IMR-90 (cell line): ENCODE measurements around the gene RB1. TPM values are rescaled to one million over a fixed set of nuclear protein-coding genes. Genes with fewer than 3 reads are reported as not detected.

Source experiments
- ATAC-seq: fragments of 200-7000 bp; cut with Tn5 transposase; 2 replicates; pipeline ENCODE4 v1.9.1; 2020; ENCODE audit warnings: low read depth, mild to moderate bottlenecking, moderate library complexity
- BruUV-seq: library from RNA; stranded (reverse); fragments of 400-500 nt; replicated peaks from 2 replicates; lab custom pipeline; 2021; lab: Mats Ljungman, UMichigan
- CTCF ChIA-PET: fragments of 300-600 bp; formaldehyde crosslinking; extraction: SDS; loops from one replicate; lab custom pipeline; 2021; ENCODE audit warnings: antibody characterized with exemption; lab: Yijun Ruan, JAX
- POLR2A ChIA-PET: fragments of 300-600 bp; sonication (Branson Sonifier 250); formaldehyde crosslinking; loops from one replicate; lab custom pipeline; 2022; ENCODE audit warnings: antibody characterized with exemption; ENCODE audit not compliant: unreplicated experiment; lab: Charles Lee
- DNase-seq: peaks from one replicate; pipeline ENCODE4 v3.0.0; 2013
- H2AFZ ChIP-seq: replicated peaks from 2 replicates; pipeline ENCODE3; 2013; ENCODE audit warnings: low read length, mild to moderate bottlenecking; ENCODE audit not compliant: poor library complexity
- H2AK5ac ChIP-seq: 2 replicates; pipeline ENCODE4 v1.6.1; 2013; ENCODE audit warnings: low read depth, low read length, inconsistent platforms
- H2AK9ac ChIP-seq: replicated peaks from 2 replicates; pipeline ENCODE3; 2013; ENCODE audit warnings: mild to moderate bottlenecking, low read depth, low read length, moderate library complexity; ENCODE audit not compliant: poor library complexity
- H2BK120ac ChIP-seq: 2 replicates; pipeline ENCODE4 v1.6.1; 2013; ENCODE audit warnings: low read depth, low read length, inconsistent platforms
- H2BK15ac ChIP-seq: 3 replicates; pipeline ENCODE4 v1.6.1; 2013; ENCODE audit warnings: low read depth, low read length, inconsistent platforms
- H2BK20ac ChIP-seq: 2 replicates; pipeline ENCODE4 v1.6.1; 2013; ENCODE audit warnings: low read depth, mild to moderate bottlenecking, inconsistent platforms, low read length, moderate library complexity
- H2BK5ac ChIP-seq: 2 replicates; pipeline ENCODE4 v1.6.1; 2013; ENCODE audit warnings: mild to moderate bottlenecking, low read depth, low read length, inconsistent platforms; ENCODE audit not compliant: poor library complexity, severe bottlenecking
- H3K14ac ChIP-seq: replicated peaks from 2 replicates; pipeline ENCODE4 v1.6.1; 2013; ENCODE audit warnings: low read depth, low read length, inconsistent platforms
- H3K18ac ChIP-seq: 2 replicates; pipeline ENCODE4 v1.6.1; 2013; ENCODE audit warnings: low read depth, low read length, control low read depth
- H3K23ac ChIP-seq: 2 replicates; pipeline ENCODE4 v1.6.1; 2013; ENCODE audit warnings: low read depth, low read length, inconsistent platforms
- H3K27ac ChIP-seq: 2 replicates; pipeline ENCODE4 v1.5.1; 2013; ENCODE audit warnings: mild to moderate bottlenecking, control low read depth, low read length; ENCODE audit not compliant: insufficient read depth
- H3K27me3 ChIP-seq: 2 replicates; pipeline ENCODE4 v1.6.1; 2013; ENCODE audit warnings: low read length; ENCODE audit not compliant: control insufficient read depth, insufficient read depth
- H3K36me3 ChIP-seq: 2 replicates; pipeline ENCODE4 v1.6.1; 2013; ENCODE audit warnings: low read length, mixed read lengths; ENCODE audit not compliant: control insufficient read depth, insufficient read depth
- H3K4ac ChIP-seq: 2 replicates; pipeline ENCODE4 v1.6.1; 2013; ENCODE audit warnings: low read depth, low read length, inconsistent platforms
- H3K4me1 ChIP-seq: 2 replicates; pipeline ENCODE4 v1.6.1; 2013; ENCODE audit warnings: low read length, mixed read lengths; ENCODE audit not compliant: control insufficient read depth, insufficient read depth
- H3K4me2 ChIP-seq: 2 replicates; pipeline ENCODE4 v1.6.1; 2013; ENCODE audit warnings: low read depth, mild to moderate bottlenecking, control low read depth, low read length, moderate library complexity
- H3K4me3 ChIP-seq: 2 replicates; pipeline ENCODE4 v1.5.1; 2013; ENCODE audit warnings: low read depth, mild to moderate bottlenecking, control low read depth, low read length, moderate library complexity; ENCODE audit not compliant: insufficient read depth
- H3K56ac ChIP-seq: 2 replicates; pipeline ENCODE4 v1.6.1; 2013; ENCODE audit warnings: low read length, inconsistent platforms; ENCODE audit not compliant: insufficient read depth; ENCODE audit errors: extremely low read depth
- H3K79me1 ChIP-seq, 2 experiments: 2 replicates each; pipeline ENCODE4 v1.6.1; 2013; ENCODE audit warnings: low read length in 2 of 2, inconsistent platforms in 1 of 2, low read depth in 1 of 2
- H3K9ac ChIP-seq: 2 replicates; pipeline ENCODE4 v1.6.1; 2013; ENCODE audit warnings: low read depth, low read length, control low read depth
- H3K9me1 ChIP-seq: 2 replicates; pipeline ENCODE4 v1.6.1; 2013; ENCODE audit warnings: low read length, inconsistent platforms; ENCODE audit not compliant: insufficient read depth
- H3K9me3 ChIP-seq: 2 replicates; pipeline ENCODE4 v1.6.1; 2013; ENCODE audit warnings: low read length; ENCODE audit not compliant: control insufficient read depth, insufficient read depth
- H4K20me1 ChIP-seq: 2 replicates; pipeline ENCODE4 v1.6.1; 2013; ENCODE audit warnings: low read length, inconsistent platforms; ENCODE audit not compliant: insufficient read depth
- H4K5ac ChIP-seq: 2 replicates; pipeline ENCODE4 v1.6.1; 2013; ENCODE audit warnings: mild to moderate bottlenecking, low read depth, low read length, control low read depth
- H4K8ac ChIP-seq, 2 experiments: 2 replicates each; pipeline ENCODE4 v1.6.1; 2013; ENCODE audit warnings: low read depth in 2 of 2, low read length in 2 of 2, control low read depth in 1 of 2, inconsistent platforms in 1 of 2
- H4K91ac ChIP-seq: 2 replicates; pipeline ENCODE4 v1.6.1; 2013; ENCODE audit warnings: low read depth, low read length, inconsistent platforms; ENCODE audit not compliant: insufficient read depth
- FOS ChIP-seq: fragments of 150-350 bp; IDR thresholded peaks from 2 replicates; pipeline ENCODE4 v1.6.1; 2016; ENCODE audit warnings: low read depth, low read length
- MAFK ChIP-seq: IDR thresholded peaks from 2 replicates; pipeline ENCODE4 v1.6.1; 2012; ENCODE audit warnings: low read depth, low read length, improper control_type of control experiment
- RCOR1 ChIP-seq: IDR thresholded peaks from 2 replicates; pipeline ENCODE4 v1.6.1; 2012; ENCODE audit warnings: mild to moderate bottlenecking, low read length, improper control_type of control experiment; ENCODE audit not compliant: insufficient replicate concordance
- RFX5 ChIP-seq: IDR thresholded peaks from 2 replicates; pipeline ENCODE4 v1.8.0; 2012; ENCODE audit warnings: low read depth, mild to moderate bottlenecking, low read length, moderate library complexity
- dilution Hi-C: fragments of 300-500 bp; cut with HindIII; formaldehyde crosslinking; loops from one replicate; pipeline ENCODE4 v1.14.3; 2018; ENCODE audit warnings: low sequenced_read_pairs; ENCODE audit not compliant: unreplicated experiment
- in situ Hi-C: fragments of 300-500 bp; cut with MboI; formaldehyde crosslinking; loops from 3 replicates; pipeline ENCODE4 v1.14.3; 2019; ENCODE audit warnings: low sequenced_read_pairs, inconsistent platforms, mixed read lengths
- intact Hi-C: fragments of 100-400 bp; cut with micrococcal nuclease; formaldehyde crosslinking; loops from 2 replicates; pipeline ENCODE4 v1.10.0; 2022
- polyA plus RNA-seq, 3 experiments: library from polyadenylated mRNA; depleted of rRNA; stranded (reverse); fragments of >200 nt; gene quantifications; 2 replicates each; pipeline ENCODE4 v1.2.3, GENCODE V29; 2012; ENCODE audit warnings: low replicate concordance in 1 of 3
- total RNA-seq: library from RNA; depleted of rRNA; stranded (reverse); fragments of >200 nt; gene quantifications from 2 replicates; pipeline ENCODE4 v1.2.3, GENCODE V29; 2012
- TF ChIP-seq, protein P1 (sequence below): fragments of 150-350 bp; IDR thresholded peaks from 2 replicates; pipeline ENCODE4 v1.6.1; 2017; ENCODE audit warnings: mild to moderate bottlenecking, antibody characterized with exemption, low read length, low read depth
- TF ChIP-seq, protein P2 (sequence below): conservative IDR thresholded peaks from 2 replicates; pipeline ENCODE4 v1.5.1; 2012; ENCODE audit warnings: mild to moderate bottlenecking, low read depth, low read length, improper control_type of control experiment

Gene RB1
- total and polyA plus RNA-seq, 2 of the 4 experiments (the other 2 are of a cell fraction) = 11.4 to 15.4 TPM

DNA sequence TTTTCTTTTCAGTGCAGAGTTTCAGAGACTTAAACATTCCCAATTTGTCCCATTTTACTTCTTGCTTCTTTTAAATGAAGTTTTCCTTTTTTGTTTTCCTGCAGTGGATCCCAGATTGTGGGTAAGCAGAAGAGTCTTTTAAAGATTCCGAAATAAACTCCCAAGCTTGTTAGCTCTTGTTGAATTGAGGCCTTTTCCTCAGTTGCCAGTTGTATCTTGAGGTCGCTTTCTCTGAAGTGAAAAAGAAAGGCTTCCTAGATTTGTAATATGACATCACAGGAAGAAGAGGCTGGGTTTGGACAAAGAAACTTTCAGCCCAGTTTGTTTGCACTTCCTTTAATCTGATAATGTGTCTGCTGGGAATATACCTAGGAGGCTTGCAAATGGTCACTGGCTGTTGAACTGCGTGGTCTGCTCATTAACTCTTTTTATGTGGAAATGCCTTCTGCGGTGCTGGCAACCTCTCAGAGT, 109.4 kb downstream of the RB1 start, which contains the start of gene LPAR6 (continued):
- TF ChIP-seq, protein P1, sequence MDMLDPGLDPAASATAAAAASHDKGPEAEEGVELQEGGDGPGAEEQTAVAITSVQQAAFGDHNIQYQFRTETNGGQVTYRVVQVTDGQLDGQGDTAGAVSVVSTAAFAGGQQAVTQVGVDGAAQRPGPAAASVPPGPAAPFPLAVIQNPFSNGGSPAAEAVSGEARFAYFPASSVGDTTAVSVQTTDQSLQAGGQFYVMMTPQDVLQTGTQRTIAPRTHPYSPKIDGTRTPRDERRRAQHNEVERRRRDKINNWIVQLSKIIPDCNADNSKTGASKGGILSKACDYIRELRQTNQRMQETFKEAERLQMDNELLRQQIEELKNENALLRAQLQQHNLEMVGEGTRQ = no peak

DNA sequence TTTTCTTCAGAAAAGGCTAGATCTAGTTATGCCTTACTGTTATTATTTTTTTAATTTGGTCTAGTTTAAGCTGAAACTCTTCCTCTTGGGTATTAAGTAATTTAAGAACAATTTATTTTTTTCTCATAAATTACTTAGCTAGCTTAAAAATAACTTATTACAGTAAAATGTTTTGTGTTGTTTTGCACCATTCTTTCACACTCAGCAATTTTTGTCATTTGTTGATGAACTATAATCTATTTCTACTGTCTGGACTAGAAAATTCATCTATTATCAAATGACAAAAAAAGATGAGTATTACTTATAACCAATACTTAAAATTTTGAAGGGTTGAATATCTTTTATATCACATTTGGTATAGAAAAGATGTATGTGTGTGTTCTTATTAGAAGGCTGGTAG, 111.0 kb downstream of the RB1 start:
- BruUV-seq = no TSS peak
- H3K9me3 ChIP-seq = no peaks in the 10 kb centered on the region
- ChIA-PET POLR2A (no interaction called here), CTCF (no interaction called here)
- no peak overlapping the region for H3K4ac ChIP-seq
- no peak overlapping the region for H2AK9ac ChIP-seq
- no peak overlapping the region for H3K14ac ChIP-seq
- no peaks in the 10 kb centered on the region for H3K27me3 ChIP-seq
- no peak overlapping the region for H2BK5ac ChIP-seq
- no peaks in the 10 kb centered on the region for H4K20me1 ChIP-seq
- H3K79me1 ChIP-seq = peaks cover 0 to 8% of the 10 kb centered on the region in 2 experiments; a peak in 3 of 4 replicates
- peak; percentile 66 for TF ChIP-seq MAFK
- TF ChIP-seq FOS = no peak
- TF ChIP-seq, protein P2, sequence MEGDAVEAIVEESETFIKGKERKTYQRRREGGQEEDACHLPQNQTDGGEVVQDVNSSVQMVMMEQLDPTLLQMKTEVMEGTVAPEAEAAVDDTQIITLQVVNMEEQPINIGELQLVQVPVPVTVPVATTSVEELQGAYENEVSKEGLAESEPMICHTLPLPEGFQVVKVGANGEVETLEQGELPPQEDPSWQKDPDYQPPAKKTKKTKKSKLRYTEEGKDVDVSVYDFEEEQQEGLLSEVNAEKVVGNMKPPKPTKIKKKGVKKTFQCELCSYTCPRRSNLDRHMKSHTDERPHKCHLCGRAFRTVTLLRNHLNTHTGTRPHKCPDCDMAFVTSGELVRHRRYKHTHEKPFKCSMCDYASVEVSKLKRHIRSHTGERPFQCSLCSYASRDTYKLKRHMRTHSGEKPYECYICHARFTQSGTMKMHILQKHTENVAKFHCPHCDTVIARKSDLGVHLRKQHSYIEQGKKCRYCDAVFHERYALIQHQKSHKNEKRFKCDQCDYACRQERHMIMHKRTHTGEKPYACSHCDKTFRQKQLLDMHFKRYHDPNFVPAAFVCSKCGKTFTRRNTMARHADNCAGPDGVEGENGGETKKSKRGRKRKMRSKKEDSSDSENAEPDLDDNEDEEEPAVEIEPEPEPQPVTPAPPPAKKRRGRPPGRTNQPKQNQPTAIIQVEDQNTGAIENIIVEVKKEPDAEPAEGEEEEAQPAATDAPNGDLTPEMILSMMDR = no peak
- TF ChIP-seq RFX5 = no peak
- TF ChIP-seq RCOR1 = no peak
- ATAC-seq (no peak), DNase-seq (no peak)
- no peak overlapping the region for H4K5ac ChIP-seq
- H4K91ac ChIP-seq = no peak overlapping the region
- H3K9me1 ChIP-seq = no peaks in the 10 kb centered on the region
- no peak overlapping the region for H2BK20ac ChIP-seq
- intact Hi-C loops = loop anchor here (5.0 kb wide), 1 partner anchor 168 kb away; no protein-coding TSS in a partner anchor
- H3K23ac ChIP-seq = no peak overlapping the region
- H3K4me1 ChIP-seq = no peaks in the 10 kb centered on the region
- H2BK120ac ChIP-seq = no peak overlapping the region
- H2BK15ac ChIP-seq = no peak overlapping the region
- H2AK5ac ChIP-seq = no peak overlapping the region
- H3K18ac ChIP-seq = no peak overlapping the region
- no peak overlapping the region for H3K56ac ChIP-seq
- dilution Hi-C loops = no loop called here
- H3K4me3 ChIP-seq = no peak overlapping the region
- no peak overlapping the region for H3K9ac ChIP-seq
- H3K27ac ChIP-seq = no peak overlapping the region
- H4K8ac ChIP-seq = no peak overlapping the region
- H2AFZ ChIP-seq = no peak overlapping the region
- H3K36me3 ChIP-seq = peaks cover 1% of the 10 kb centered on the region; the same call in 1 of the 2 replicates
- in situ Hi-C loops = no loop called here
- no peak overlapping the region for H3K4me2 ChIP-seq
